PC-3 (cell line): ENCODE data around the gene NPFF. TPM values are rescaled to one million over a fixed set of nuclear protein-coding genes. Genes with fewer than 3 reads are reported as not detected.
"Not testable (repeated sequence)": the region's sequence is repeated elsewhere in the genome, so short reads cannot be mapped to it uniquely, and the experiment has no call there.

Experiments
- ATAC-seq: fragments of 200-7000 bp; cut with Tn5 transposase; 2 replicates; pipeline ENCODE4 v1.9.1; 2020; ENCODE audit warnings: mild to moderate bottlenecking, moderate library complexity
- BruUV-seq: library from RNA; stranded (reverse); fragments of 400-500 nt; replicated peaks from 2 replicates; lab custom pipeline; 2021; lab: Mats Ljungman, UMichigan
- CTCF ChIA-PET: fragments of 300-600 bp; sonication (Branson Sonifier 250); formaldehyde crosslinking; loops from one replicate; lab custom pipeline; 2022; ENCODE audit warnings: antibody characterized with exemption; lab: Charles Lee
- POLR2A ChIA-PET: fragments of 300-600 bp; sonication (Branson Sonifier 250); formaldehyde crosslinking; loops from one replicate; lab custom pipeline; 2022; ENCODE audit warnings: antibody characterized with exemption; ENCODE audit not compliant: unreplicated experiment; lab: Charles Lee
- DNase-seq: peaks from one replicate; pipeline ENCODE4 v3.0.0-alpha.2; 2015
- H2AFZ ChIP-seq: fragments of 300-600 bp; sonication (generic); 2 replicates; pipeline ENCODE4 v1.6.0; 2016; ENCODE audit warnings: antibody characterized with exemption, low read length
- H3F3A ChIP-seq: fragments of 300-600 bp; sonication (generic); one replicate; pipeline ENCODE4 v1.6.0; 2017; ENCODE audit warnings: antibody characterized with exemption, low read length, control low read depth, mild to moderate bottlenecking; ENCODE audit not compliant: unreplicated experiment
- H3K27ac ChIP-seq: fragments of 300-600 bp; sonication (generic); 2 replicates; pipeline ENCODE4 v1.5.1; 2016; ENCODE audit warnings: mild to moderate bottlenecking, low read length
- H3K27me3 ChIP-seq: fragments of 300-600 bp; sonication (generic); 2 replicates; pipeline ENCODE4 v1.6.1; 2016; ENCODE audit warnings: low read length, mixed read lengths
- H3K36me3 ChIP-seq: fragments of 300-600 bp; sonication (generic); 2 replicates; pipeline ENCODE4 v1.6.1; 2016; ENCODE audit warnings: low read depth, mixed run types, low read length, mixed read lengths
- H3K4me1 ChIP-seq: fragments of 300-600 bp; sonication (generic); 2 replicates; pipeline ENCODE4 v1.5.1; 2016; ENCODE audit warnings: low read length; ENCODE audit not compliant: insufficient read depth
- H3K4me2 ChIP-seq: fragments of 300-600 bp; sonication (generic); 2 replicates; pipeline ENCODE4 v1.6.0; 2016; ENCODE audit warnings: low read length
- H3K4me3 ChIP-seq: fragments of 300-600 bp; sonication (generic); 2 replicates; pipeline ENCODE4 v1.5.1; 2016; ENCODE audit warnings: mild to moderate bottlenecking, low read length, mixed read lengths
- H3K79me2 ChIP-seq: fragments of 300-600 bp; sonication (generic); 2 replicates; pipeline ENCODE4 v1.6.1; 2017; ENCODE audit warnings: low read length, mixed read lengths
- H3K9ac ChIP-seq: fragments of 300-600 bp; sonication (generic); 2 replicates; pipeline ENCODE4 v1.6.0; 2016; ENCODE audit warnings: mild to moderate bottlenecking, low read length
- H3K9me2 ChIP-seq: fragments of 300-600 bp; sonication (generic); replicated peaks from 2 replicates; pipeline ENCODE4 v1.6.1; 2016; ENCODE audit warnings: mixed run types, low read length, mixed read lengths
- H3K9me3 ChIP-seq: fragments of 300-600 bp; sonication (generic); 2 replicates; pipeline ENCODE4 v1.6.1; 2016; ENCODE audit warnings: low read length, mixed read lengths
- H4K20me1 ChIP-seq: fragments of 300-600 bp; sonication (generic); 2 replicates; pipeline ENCODE4 v1.6.1; 2016; ENCODE audit warnings: low read length, mixed read lengths
- CTCF ChIP-seq: fragments of 300-600 bp; sonication (generic); conservative IDR thresholded peaks from 2 replicates; pipeline ENCODE4 v1.5.1; 2017; ENCODE audit warnings: antibody characterized with exemption, low read depth, mild to moderate bottlenecking, low read length
- EZH2 ChIP-seq: fragments of 300-600 bp; sonication (generic); IDR thresholded peaks from one replicate; pipeline ENCODE4 v1.6.1; 2017; ENCODE audit warnings: antibody characterized with exemption, mild to moderate bottlenecking, low read length; ENCODE audit not compliant: unreplicated experiment
- EZH2phosphoT487 ChIP-seq: fragments of 300-600 bp; sonication (generic); IDR thresholded peaks from 2 replicates; pipeline ENCODE4 v1.6.1; 2018; ENCODE audit warnings: mild to moderate bottlenecking, antibody characterized with exemption, low read length, borderline replicate concordance
- intact Hi-C: fragments of 100-400 bp; cut with micrococcal nuclease; formaldehyde crosslinking; loops from 2 replicates; pipeline ENCODE4 v1.9.0; 2023
- total RNA-seq: library from RNA; depleted of rRNA; stranded (reverse); fragments of >200 nt; gene quantifications from 2 replicates; pipeline ENCODE4 v1.2.3, GENCODE V29; 2014

NPFF gene
- total RNA-seq, 1 experiment from 2014 or later = not detected

GRCh38 chr12:53551889-53552291, 44.6 kb upstream of the NPFF start:
- intact Hi-C loops = no loop called here
- Histone ChIP-seq H3K27me3 (no peaks in the 10 kb centered on the region), H2AFZ (no peak overlapping the region), H3F3A (no peaks in the 10 kb centered on the region), H3K36me3 (no peaks in the 10 kb centered on the region; the same call in 1 of the 2 replicates), H3K9me3 (no peaks in the 10 kb centered on the region), H3K4me2 (no peak overlapping the region), H4K20me1 (no peaks in the 10 kb centered on the region), H3K79me2 (no peaks in the 10 kb centered on the region), H3K4me3 (no peak overlapping the region), H3K27ac (no peak overlapping the region), H3K9ac (no peak overlapping the region), H3K4me1 (peaks cover 11% of the 10 kb centered on the region), H3K9me2 (no peaks in the 10 kb centered on the region)
- no peak for ATAC-seq
- no peak for DNase-seq
- BruUV-seq = no TSS peak
- ChIA-PET CTCF (interaction anchor here (0.6 kb wide), 1 partner anchor 15 kb away, joined by 3 read pairs; no protein-coding TSS in a partner anchor), POLR2A (no interaction called here)
- TF ChIP-seq EZH2phosphoT487 = no peak
- TF ChIP-seq CTCF = no peak
- TF ChIP-seq EZH2 = no peak

GRCh38 chr12:53550595-53550994, 43.3 kb upstream of the NPFF start:
- H3K9ac ChIP-seq = no peak overlapping the region
- intact Hi-C loops = no loop called here
- ChIA-PET POLR2A (interaction anchor here (0.5 to 0.6 kb wide), 2 partner anchors 22 to 78 kb away, joined by 3 to 5 read pairs; no protein-coding TSS in a partner anchor), CTCF (interaction anchor here (0.5 kb wide), 1 partner anchor 28 kb away, joined by 11 read pairs; no protein-coding TSS in a partner anchor)
- no peaks in the 10 kb centered on the region for H3K9me3 ChIP-seq
- no peaks in the 10 kb centered on the region; the same call in 1 of the 2 replicates for H3K36me3 ChIP-seq
- no TSS peak for BruUV-seq
- ATAC-seq = peak; percentile 95
- no peak overlapping the region for H2AFZ ChIP-seq
- no peaks in the 10 kb centered on the region for H3K79me2 ChIP-seq
- H3K4me3 ChIP-seq = no peak overlapping the region
- DNase-seq = peak; percentile 71
- no peaks in the 10 kb centered on the region for H3K9me2 ChIP-seq
- no peak overlapping the region for H3K4me2 ChIP-seq
- H3K27me3 ChIP-seq = no peaks in the 10 kb centered on the region
- no peak for TF ChIP-seq EZH2phosphoT487
- 0 out of 2 replicates have a peak overlapping the region, but pooled peaks have one; percentile 1 for H3K27ac ChIP-seq
- no peaks in the 10 kb centered on the region for H4K20me1 ChIP-seq
- H3F3A ChIP-seq = no peaks in the 10 kb centered on the region
- H3K4me1 ChIP-seq = peaks cover 11% of the 10 kb centered on the region

DNA sequence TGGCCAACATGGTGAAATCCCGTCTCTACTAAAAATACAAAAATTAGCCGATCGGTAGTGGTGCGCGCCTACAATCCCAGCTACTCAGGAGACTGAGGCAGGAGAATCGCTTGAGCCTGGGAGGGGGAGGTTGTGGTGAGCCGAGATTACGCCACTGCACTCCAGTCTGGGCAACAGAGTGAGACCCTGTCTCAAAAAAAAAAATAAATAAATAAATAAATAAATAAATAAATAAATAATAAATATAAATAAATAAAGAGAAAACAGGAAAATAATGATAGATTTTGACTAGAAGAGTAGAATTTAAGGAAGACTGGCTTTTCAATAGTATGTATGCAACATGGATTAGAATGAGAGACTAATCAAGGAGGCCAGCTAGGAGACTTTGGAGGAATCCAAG, 42.8 kb upstream of the NPFF start:
- H3K9me2 ChIP-seq, BruUV-seq, DNase-seq, H3K79me2 ChIP-seq, H3K27me3 ChIP-seq, CTCF ChIA-PET, H3K36me3 ChIP-seq, H3K4me2 ChIP-seq, H3K9me3 ChIP-seq, H3K4me3 ChIP-seq, H3F3A ChIP-seq, ATAC-seq, intact Hi-C loops, H3K27ac ChIP-seq, H4K20me1 ChIP-seq, H2AFZ ChIP-seq, H3K9ac ChIP-seq: not testable (repeated sequence)
- peaks cover 11% of the 10 kb centered on the region for H3K4me1 ChIP-seq
- POLR2A ChIA-PET = interaction anchor here (0.5 to 0.6 kb wide), 2 partner anchors 22 to 79 kb away, joined by 3 to 5 read pairs; no protein-coding TSS in a partner anchor

- H3F3A ChIP-seq, H2AFZ ChIP-seq, H4K20me1 ChIP-seq, H3K27ac ChIP-seq, H3K79me2 ChIP-seq, DNase-seq, H3K9ac ChIP-seq, H3K36me3 ChIP-seq, POLR2A ChIA-PET, ATAC-seq, H3K4me3 ChIP-seq, H3K27me3 ChIP-seq, H3K9me2 ChIP-seq, BruUV-seq, H3K9me3 ChIP-seq, CTCF ChIA-PET, H3K4me2 ChIP-seq, intact Hi-C loops: not testable (repeated sequence)
- peaks cover 11% of the 10 kb centered on the region for H3K4me1 ChIP-seq
Measured at GRCh38 chr12:53548354-53548753, 41.1 kb upstream of the NPFF start.
